NCI-H524 treated with DMSO at 0.1 percent for 48 hours (cell line): ENCODE data around the gene OPCML.

Source experiments
- DNase-seq: peaks from one replicate; lab custom pipeline; 2025; lab: John Stamatoyannopoulos, UW

The OPCML gene

DNA sequence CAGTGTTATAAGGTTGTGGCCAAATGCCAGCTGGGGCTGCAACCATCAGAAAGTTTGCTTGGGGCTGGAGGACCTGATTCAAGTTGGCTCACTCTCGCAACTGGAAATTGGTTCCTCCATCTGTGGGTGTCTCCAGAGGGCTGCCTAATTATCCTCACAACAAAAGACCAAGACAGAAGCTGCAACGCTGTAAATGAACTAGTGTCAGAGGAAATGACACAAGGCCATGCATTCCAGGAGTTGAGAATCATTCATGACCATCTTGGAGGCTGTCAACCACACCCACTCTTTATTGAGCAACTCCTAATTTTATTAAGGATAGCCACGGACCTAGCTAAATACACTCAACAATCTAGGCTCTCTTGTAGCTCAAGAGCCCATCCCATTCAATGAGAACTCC lies 1060.8 kb downstream of the OPCML start:
- no peak for DNase-seq

- no peak for DNase-seq
These were observed 1065.3 kb downstream of the OPCML start for GRCh38 chr11:132466983-132467382.

- no peak for DNase-seq
These were observed 1067.4 kb downstream of the OPCML start for GRCh38 chr11:132464939-132465338.

DNA sequence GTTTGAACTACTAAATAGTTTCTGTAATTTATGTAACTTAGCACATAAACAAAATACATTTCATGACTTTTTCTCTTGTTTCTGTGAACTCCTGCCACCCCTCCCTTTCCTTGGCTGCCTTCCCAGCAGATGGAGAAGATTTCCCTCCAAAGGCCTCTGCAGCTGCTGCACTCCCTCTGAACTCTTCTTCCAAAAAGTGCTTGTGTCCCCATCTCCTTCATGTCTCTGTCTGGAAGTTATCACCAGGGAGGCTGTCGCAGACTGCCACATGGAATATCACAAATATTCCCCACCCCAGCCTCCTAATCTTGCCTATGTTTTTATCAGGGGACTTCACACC lies 1068.3 kb downstream of the OPCML start:
- DNase-seq = no peak

GRCh38 chr11:132463295-132464002 lies 1068.9 kb downstream of the OPCML start:
- DNase-seq = no peak

- no peak for DNase-seq
These were observed 1072.6 kb downstream of the OPCML start for GRCh38 chr11:132459736-132460135.

GRCh38 chr11:132457445-132457844 lies 1074.9 kb downstream of the OPCML start:
- DNase-seq = no peak

GRCh38 chr11:132456751-132457328 lies 1075.5 kb downstream of the OPCML start:
- no peak for DNase-seq

DNA sequence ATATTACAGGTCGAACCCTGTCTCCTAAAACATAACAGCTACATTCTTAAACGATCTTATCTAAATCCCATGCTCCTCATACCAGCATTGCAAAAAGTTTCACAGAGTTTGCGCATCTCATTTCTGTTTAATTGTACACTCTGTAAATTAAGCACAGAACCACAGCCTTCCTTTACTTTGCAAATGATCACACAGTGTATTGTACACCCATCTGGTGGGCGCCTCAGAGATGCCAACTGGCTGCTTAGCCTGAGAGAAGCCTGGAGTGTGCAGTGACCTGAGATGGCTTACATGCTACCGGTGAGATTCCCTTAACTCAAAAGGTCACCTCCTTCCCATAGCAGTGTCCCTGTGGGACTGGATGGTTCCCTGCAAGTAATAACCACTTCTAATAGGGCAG lies 1077.3 kb downstream of the OPCML start:
- no peak for DNase-seq

- DNase-seq = no peak
These were observed 1078.9 kb downstream of the OPCML start for GRCh38 chr11:132453406-132453805.

GRCh38 chr11:132452616-132453015 lies 1079.7 kb downstream of the OPCML start:
- no peak for DNase-seq

DNA sequence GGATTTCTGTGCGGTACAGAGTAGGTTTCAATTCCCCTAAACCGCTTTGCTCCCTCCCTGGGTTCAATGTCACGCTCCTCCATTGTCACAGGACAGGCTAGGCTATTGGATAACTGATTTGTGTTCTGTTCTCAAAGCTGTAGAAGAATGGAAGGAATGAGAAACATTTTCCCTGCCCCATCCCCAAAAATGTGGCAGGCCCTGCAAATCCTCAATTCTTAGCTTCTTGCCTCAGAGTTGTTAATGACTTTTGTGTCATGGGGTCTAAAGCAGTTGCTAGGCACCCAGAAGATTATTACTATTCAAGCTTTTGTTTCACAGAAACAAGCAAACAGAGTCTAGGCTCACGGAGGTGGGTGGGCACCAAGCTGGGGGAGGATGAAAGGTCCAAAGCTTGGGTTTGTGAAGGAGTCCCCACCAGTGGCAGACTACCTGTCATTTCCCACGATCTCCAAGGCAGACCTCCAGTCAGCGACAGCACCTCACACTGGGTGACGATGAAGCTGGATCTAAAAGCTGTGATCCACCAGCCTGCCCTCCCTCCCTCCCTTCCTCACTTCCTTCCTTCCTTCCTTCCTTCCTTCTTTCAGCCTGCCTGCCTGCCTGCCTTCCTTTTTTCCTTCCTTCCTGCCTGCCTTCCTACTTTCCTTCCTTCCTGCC lies 1080.2 kb downstream of the OPCML start:
- DNase-seq = no peak

GRCh38 chr11:132450631-132451030 lies 1081.7 kb downstream of the OPCML start:
- DNase-seq = no peak

- DNase-seq = no peak
These were observed 1083.8 kb downstream of the OPCML start for GRCh38 chr11:132448334-132448995.

GRCh38 chr11:132447761-132448160 lies 1084.5 kb downstream of the OPCML start:
- no peak for DNase-seq

DNA sequence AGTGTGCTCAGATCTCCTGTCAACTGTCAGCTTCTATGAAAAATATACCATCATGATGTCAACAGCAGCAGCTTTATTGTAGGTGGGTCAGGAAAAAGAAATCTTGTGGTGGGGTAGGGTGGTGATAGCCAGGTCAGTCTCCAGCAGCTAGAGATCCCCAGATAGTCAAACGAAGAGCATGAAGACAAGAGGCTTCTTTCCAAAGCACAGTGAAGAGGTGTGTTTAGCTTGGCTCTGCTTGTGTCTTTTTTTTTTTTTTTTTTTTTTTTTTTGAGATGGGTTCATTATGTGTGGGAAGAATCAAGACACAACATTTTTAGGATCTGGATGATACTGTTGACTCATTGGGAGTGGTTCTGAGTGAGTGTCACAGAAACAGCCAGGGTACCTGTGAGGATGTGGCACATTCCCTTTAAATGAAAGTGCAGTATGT lies 1086.4 kb downstream of the OPCML start:
- DNase-seq = no peak

DNA sequence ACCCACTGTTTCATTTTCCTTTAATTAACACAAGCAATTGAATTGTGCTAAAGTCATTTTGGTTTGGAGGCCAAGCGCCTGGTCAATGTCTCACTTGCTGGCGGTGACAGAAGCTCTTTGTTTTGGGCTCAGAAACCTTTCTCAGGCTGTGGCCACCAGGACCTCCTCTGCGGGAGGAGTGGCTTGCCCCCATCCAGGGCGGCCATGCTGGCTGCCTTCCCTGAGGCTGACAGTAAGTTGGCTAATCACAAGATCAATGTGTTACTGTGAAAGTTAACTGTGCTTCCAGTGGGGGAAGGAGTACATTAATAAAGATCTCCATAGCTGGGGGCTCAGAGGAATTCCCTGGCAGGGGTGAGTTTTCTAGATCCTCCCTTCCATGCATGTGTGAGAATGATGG lies 1087.4 kb downstream of the OPCML start:
- no peak for DNase-seq

DNA sequence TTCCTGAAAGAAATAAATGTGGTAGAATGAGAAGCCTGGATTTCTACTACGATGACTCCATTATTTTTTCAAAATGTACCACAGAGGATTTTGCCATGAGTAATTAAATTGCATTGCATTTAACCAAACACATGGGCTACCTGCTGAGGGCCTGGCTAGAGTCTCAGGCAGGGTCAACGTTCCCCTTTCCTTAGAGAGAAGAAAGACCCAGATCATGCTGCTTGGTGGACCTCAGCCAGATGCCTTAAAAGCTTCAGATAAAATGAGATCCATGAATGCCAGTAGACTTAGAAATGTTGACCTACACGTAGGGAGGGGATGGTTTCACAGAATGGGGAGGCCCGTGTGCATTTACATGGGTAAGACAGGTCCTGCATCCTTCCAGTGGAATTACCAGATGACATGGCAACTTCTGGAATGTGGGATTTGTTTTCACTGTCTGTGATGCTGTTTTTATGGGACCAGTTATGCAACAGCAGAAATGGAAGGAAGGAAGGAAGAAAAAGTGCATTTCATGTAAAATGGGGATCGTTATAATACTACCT lies 1092.5 kb downstream of the OPCML start:
- no peak for DNase-seq

- no peak for DNase-seq
These were observed 1093.9 kb downstream of the OPCML start for GRCh38 chr11:132438418-132438817.

DNA sequence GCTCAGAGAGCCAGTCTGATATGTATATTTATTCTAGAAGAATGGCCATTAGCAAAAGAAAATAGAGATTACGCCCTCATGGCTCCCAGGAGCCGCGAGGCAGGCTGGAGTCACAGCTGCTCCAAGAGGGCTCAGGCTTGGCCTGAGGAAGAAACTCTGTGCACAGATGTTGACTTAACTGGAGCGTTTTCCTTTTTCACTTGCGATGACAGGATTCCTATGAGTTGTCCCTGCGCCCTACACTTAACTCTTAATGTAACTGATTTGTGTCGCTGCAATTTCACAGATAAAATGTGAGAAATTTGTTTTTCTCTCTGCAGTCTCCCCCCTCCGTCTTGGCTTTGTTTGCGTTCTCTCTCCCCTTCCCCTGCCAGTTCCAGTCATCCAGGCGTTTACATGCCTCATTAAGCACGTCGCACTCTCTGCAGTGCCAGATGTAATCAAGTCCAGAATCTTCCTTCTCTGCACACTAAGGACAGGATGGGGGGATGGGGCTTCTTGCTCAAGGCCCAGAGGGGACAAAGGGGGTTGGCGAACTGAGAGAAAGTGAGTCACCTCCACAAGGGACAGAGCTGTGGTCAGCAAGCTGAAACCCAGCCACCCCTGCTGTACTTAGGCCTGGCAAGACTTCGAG lies 1101.8 kb downstream of the OPCML start:
- no peak for DNase-seq

DNA sequence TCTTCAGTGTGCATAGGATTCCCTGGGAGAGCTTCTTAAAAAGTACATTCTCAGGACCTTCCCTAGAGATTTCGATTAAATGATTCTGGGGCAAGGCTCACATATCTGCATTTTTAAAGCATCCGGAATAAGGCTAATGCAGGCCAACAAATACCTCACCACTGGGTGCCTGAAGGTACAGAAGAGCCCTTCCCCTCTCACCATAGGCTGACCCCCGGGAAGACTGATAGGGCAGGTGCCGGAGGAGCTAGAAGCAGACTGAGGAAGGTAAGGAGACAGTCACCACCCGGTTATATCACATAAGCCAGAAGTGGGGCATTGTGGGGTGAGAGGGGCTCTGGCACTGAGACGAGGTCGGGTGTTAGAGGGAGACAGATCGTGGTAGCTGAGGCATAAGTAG lies 1102.6 kb downstream of the OPCML start:
- DNase-seq = no peak

DNA sequence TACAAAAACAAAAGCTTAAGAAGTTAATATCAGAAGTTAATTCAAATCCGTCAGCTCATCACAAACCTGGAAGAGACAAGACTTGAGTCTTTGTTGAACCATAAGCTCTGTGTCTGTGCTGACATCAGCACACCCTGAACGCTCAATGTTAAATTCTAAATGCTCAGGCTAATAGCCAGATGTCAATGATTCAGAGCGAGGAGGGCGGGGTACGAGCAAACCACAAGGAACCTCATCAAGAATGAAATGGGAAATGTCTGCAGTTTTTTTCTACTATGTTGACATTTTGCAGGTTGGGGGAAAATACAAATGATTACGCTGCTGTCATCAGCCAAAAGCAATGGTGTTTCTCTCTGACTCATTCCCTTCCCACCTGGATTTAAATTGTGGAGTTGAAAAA lies 1104.7 kb downstream of the OPCML start:
- no peak for DNase-seq
